MM.1S (cell line): ENCODE results near the gene CP.

ENCODE experiments used
- CTCF ChIP-seq: fragments of 300-600 bp; sonication (generic); IDR thresholded peaks from 2 replicates; pipeline ENCODE4 v1.5.1; 2016; ENCODE audit warnings: antibody characterized with exemption, low read length, mixed read lengths
- EZH2 ChIP-seq: fragments of 300-600 bp; sonication (generic); optimal IDR thresholded peaks from 2 replicates; pipeline ENCODE3; 2017; ENCODE audit warnings: low read depth, mild to moderate bottlenecking, antibody characterized with exemption, low read length, mixed read lengths
- EZH2phosphoT487 ChIP-seq: fragments of 300-600 bp; sonication (generic); IDR thresholded peaks from 2 replicates; pipeline ENCODE4 v1.6.1; 2018; ENCODE audit warnings: antibody characterized with exemption, low read length

- no peak for TF ChIP-seq CTCF
- no peak for TF ChIP-seq EZH2
- no peak for TF ChIP-seq EZH2phosphoT487
Measured at GRCh38 chr3:149151843-149152242, 69.8 kb downstream of the CP start.
